Mesenchymal stem cell (in vitro differentiated cells and primary cell): ENCODE data around the gene MATK.

Experiments used
- DNase-seq: peaks from one replicate; pipeline ENCODE4 v3.0.0-alpha.2; 2013
- H2AFZ ChIP-seq: one replicate; pipeline ENCODE4 v1.6.1; 2013; ENCODE audit warnings: low read depth, mild to moderate bottlenecking, control low read depth, inconsistent platforms, low read length, moderate library complexity
- H2AK5ac ChIP-seq: 2 replicates; pipeline ENCODE4 v1.6.1; 2013; ENCODE audit warnings: low read length, moderate library complexity, mild to moderate bottlenecking, inconsistent platforms; ENCODE audit not compliant: severe bottlenecking
- H2BK120ac ChIP-seq: one replicate; pipeline ENCODE4 v1.6.1; 2013; ENCODE audit warnings: low read depth, mild to moderate bottlenecking, inconsistent platforms, low read length, moderate library complexity
- H2BK12ac ChIP-seq, 2 experiments: one replicate each; pipeline ENCODE4 v1.6.1; 2013; ENCODE audit warnings: inconsistent platforms in 2 of 2, low read length in 2 of 2, mild to moderate bottlenecking in 2 of 2, moderate library complexity in 2 of 2, control low read depth in 1 of 2
- H2BK15ac ChIP-seq: one replicate; pipeline ENCODE4 v1.6.1; 2013; ENCODE audit warnings: mild to moderate bottlenecking, low read depth, inconsistent platforms; ENCODE audit not compliant: poor library complexity, severe bottlenecking
- H2BK5ac ChIP-seq: 2 replicates; pipeline ENCODE4 v1.6.1; 2013; ENCODE audit warnings: low read depth, mild to moderate bottlenecking, low read length, control low read depth, inconsistent platforms; ENCODE audit not compliant: poor library complexity, severe bottlenecking
- H3K14ac ChIP-seq, 2 experiments: one replicate each; pipeline ENCODE4 v1.6.1; 2013; ENCODE audit warnings: inconsistent platforms in 2 of 2, low read length in 2 of 2, control low read depth in 1 of 2, mild to moderate bottlenecking in 1 of 2, moderate library complexity in 1 of 2
- H3K18ac ChIP-seq, 2 experiments: one replicate each; pipeline ENCODE4 v1.6.1; 2013; ENCODE audit warnings: inconsistent platforms in 2 of 2, low read length in 2 of 2, control low read depth in 1 of 2, low read depth in 1 of 2, mild to moderate bottlenecking in 1 of 2
- H3K23ac ChIP-seq, 2 experiments: one replicate each; pipeline ENCODE4 v1.6.1; 2013; ENCODE audit warnings: inconsistent platforms in 2 of 2, low read length in 2 of 2, mild to moderate bottlenecking in 2 of 2, moderate library complexity in 2 of 2, control low read depth in 1 of 2
- H3K27ac ChIP-seq: 2 replicates; pipeline ENCODE4 v1.5.1; 2013; ENCODE audit warnings: mild to moderate bottlenecking, moderate library complexity, low read length, control low read depth, inconsistent platforms; ENCODE audit not compliant: poor library complexity, severe bottlenecking
- H3K27me3 ChIP-seq, 2 experiments: 2 replicates each; pipeline versions ENCODE4 v1.6.1 to v1.7.0; 2013; ENCODE audit warnings: low read length in 2 of 2, mild to moderate bottlenecking in 2 of 2, moderate library complexity in 2 of 2, control low read depth in 1 of 2, inconsistent platforms in 1 of 2; ENCODE audit not compliant: control insufficient read depth in 1 of 2, insufficient read depth in 1 of 2
- H3K36me3 ChIP-seq, 2 experiments: 2 replicates each; pipeline versions ENCODE4 v1.6.1 to v1.7.0; 2013; ENCODE audit warnings: low read length in 2 of 2, control low read depth in 1 of 2, inconsistent platforms in 1 of 2, low read depth in 1 of 2, mild to moderate bottlenecking in 1 of 2; ENCODE audit not compliant: insufficient read depth in 2 of 2, control insufficient read depth in 1 of 2
- H3K4ac ChIP-seq, 2 experiments: one replicate each; pipeline ENCODE4 v1.6.1; 2013; ENCODE audit warnings: inconsistent platforms in 2 of 2, low read length in 2 of 2, mild to moderate bottlenecking in 2 of 2, moderate library complexity in 2 of 2, control low read depth in 1 of 2, low read depth in 1 of 2
- H3K4me1 ChIP-seq: 2 replicates; pipeline ENCODE4 v1.6.1; 2013; ENCODE audit warnings: low read depth, low read length, control low read depth; ENCODE audit not compliant: control insufficient read depth, insufficient read depth
- H3K4me2 ChIP-seq: 2 replicates; pipeline ENCODE4 v1.6.1; 2013; ENCODE audit warnings: low read length, mild to moderate bottlenecking, inconsistent platforms; ENCODE audit not compliant: poor library complexity, severe bottlenecking
- H3K4me3 ChIP-seq, 2 experiments: 2 replicates each; pipeline versions ENCODE4 v1.5.1 to v1.7.0; 2013; ENCODE audit warnings: low read length in 2 of 2, mild to moderate bottlenecking in 2 of 2, control low read depth in 1 of 2, low read depth in 1 of 2; ENCODE audit not compliant: insufficient read depth in 1 of 2
- H3K79me1 ChIP-seq: replicated peaks from 2 replicates; pipeline ENCODE4 v1.6.1; 2013; ENCODE audit warnings: mild to moderate bottlenecking, control low read depth, low read length, inconsistent platforms; ENCODE audit not compliant: poor library complexity, severe bottlenecking
- H3K9ac ChIP-seq: 2 replicates; pipeline ENCODE4 v1.7.0; 2013; ENCODE audit warnings: mild to moderate bottlenecking, low read length, moderate library complexity
- H3K9me3 ChIP-seq: 2 replicates; pipeline ENCODE4 v1.7.0; 2013; ENCODE audit warnings: mild to moderate bottlenecking, low read length; ENCODE audit not compliant: control insufficient read depth
- H4K8ac ChIP-seq: one replicate; pipeline ENCODE4 v1.6.1; 2013; ENCODE audit warnings: inconsistent platforms, mild to moderate bottlenecking, low read length, moderate library complexity
- H4K91ac ChIP-seq: one replicate; pipeline ENCODE4 v1.6.1; 2013; ENCODE audit warnings: mild to moderate bottlenecking, low read length, inconsistent platforms
- WGBS: methylation state at CpG from one replicate; pipeline ENCODE4 v1.1.7; 2013; ENCODE audit warnings: mixed read lengths; 5-methylcytosine and 5-hydroxymethylcytosine counted together

MATK gene

DNA sequence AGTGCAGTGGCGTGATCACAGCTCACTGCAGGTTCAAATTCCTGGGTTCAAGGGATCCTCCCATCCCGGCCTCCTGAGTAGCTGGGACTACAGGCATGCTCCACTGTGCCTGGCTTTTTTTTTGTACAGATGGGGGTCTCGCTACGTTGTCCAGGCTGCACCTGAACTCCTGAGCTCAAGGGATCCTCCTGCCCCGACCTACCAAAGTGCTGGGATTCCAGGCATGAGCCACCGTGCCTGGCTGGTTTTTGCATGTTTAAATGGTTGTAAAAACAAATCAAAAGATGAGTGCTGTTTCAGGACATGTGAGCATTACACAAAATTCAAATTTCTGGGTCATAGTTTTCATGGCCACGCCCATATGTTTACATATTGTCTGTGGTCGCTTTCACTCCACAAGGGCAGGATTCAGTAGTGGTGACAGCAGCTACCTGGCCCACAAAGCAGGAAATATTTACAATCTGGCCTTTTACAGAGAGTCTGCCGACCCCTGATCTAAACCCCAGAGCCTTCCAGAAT lies 5.3 kb downstream of the MATK start:
- H2BK5ac ChIP-seq, result no peak overlapping the region
- H3K4ac ChIP-seq, result no peak overlapping the region
- no peaks in the 10 kb centered on the region for H3K79me1 ChIP-seq
- peaks cover 7% of the 10 kb centered on the region for H3K4me1 ChIP-seq
- H3K36me3 ChIP-seq, result no peaks in the 10 kb centered on the region
- no peak overlapping the region for H2AFZ ChIP-seq
- H3K18ac ChIP-seq, result no peak overlapping the region
- no peak overlapping the region for H4K91ac ChIP-seq
- H3K4me2 ChIP-seq, result no peak overlapping the region
- H3K14ac ChIP-seq, result no peak overlapping the region
- H4K8ac ChIP-seq, result no peak overlapping the region
- H2BK12ac ChIP-seq, result no peak overlapping the region
- no peak overlapping the region for H2BK15ac ChIP-seq
- H2AK5ac ChIP-seq, result no peak overlapping the region
- DNase-seq, result no peak
- WGBS, result 93% methylated on average over 9 of the region's 9 CpGs
- H3K27me3 ChIP-seq, result peaks cover 16 to 22% of the 10 kb centered on the region in 2 experiments
- no peak overlapping the region for H3K4me3 ChIP-seq
- no peak overlapping the region for H3K23ac ChIP-seq
- no peak overlapping the region for H3K9ac ChIP-seq
- no peak overlapping the region for H3K27ac ChIP-seq
- H3K9me3 ChIP-seq, result peaks cover 20% of the 10 kb centered on the region
- H2BK120ac ChIP-seq, result no peak overlapping the region

DNA sequence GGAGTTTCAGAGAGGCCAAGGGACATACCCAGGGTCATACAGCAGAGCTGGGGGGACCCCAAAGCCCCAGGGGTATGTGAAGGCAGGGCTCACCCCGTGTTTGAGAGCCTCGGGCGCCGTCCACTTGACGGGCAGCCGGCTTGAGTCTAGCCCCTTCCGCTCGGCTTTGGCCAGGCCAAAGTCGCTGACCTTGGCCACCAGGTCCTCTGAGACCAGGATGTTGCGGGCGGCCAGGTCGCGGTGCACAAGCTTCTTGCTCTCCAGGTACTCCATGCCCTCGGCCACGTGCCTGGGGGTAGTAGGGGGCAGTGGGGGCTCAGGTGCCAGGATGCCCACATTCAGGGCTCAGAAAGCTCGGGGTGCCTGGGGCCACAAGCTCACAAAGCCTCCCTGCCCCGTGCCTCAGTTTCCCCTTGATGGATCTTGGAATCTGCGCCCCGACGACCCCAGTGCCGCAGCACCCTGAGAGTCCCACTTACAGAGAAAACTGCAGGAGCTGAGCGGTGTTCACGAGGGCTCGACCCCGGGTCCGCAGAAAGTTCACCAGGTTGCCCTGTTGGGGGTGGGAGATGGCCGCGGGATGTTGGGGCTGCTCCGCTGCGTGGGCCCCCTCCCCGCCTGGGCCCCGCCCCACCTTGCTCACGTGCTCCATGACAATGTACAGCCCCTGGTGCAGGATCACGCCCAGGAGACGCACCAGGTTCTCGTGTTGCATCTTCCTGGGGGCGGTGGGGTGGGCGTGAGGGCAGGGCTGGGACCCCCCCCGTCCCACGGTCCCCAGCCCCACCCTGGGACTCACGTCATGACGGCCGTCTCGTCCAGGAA lies 7.1 kb downstream of the MATK start:
- H3K9ac ChIP-seq, result no peak overlapping the region
- H3K14ac ChIP-seq, result no peak overlapping the region
- no peak overlapping the region for H2AK5ac ChIP-seq
- no peak overlapping the region for H2BK12ac ChIP-seq
- no peak overlapping the region for H3K4me2 ChIP-seq
- no peak overlapping the region for H2AFZ ChIP-seq
- no peak overlapping the region for H4K8ac ChIP-seq
- H3K27ac ChIP-seq, result no peak overlapping the region
- no peak overlapping the region for H2BK15ac ChIP-seq
- H3K79me1 ChIP-seq, result no peaks in the 10 kb centered on the region
- no peaks in the 10 kb centered on the region for H3K4me1 ChIP-seq
- H3K27me3 ChIP-seq, result peaks cover 3 to 13% of the 10 kb centered on the region in 2 experiments
- WGBS, result 81% methylated on average over 38 of the region's 44 CpGs
- no peak overlapping the region for H2BK5ac ChIP-seq
- H3K4ac ChIP-seq, result no peak overlapping the region
- no peaks in the 10 kb centered on the region for H3K36me3 ChIP-seq
- no peak overlapping the region for H4K91ac ChIP-seq
- no peak overlapping the region for H3K23ac ChIP-seq
- H3K4me3 ChIP-seq, result no peak overlapping the region
- DNase-seq, result no peak
- H2BK120ac ChIP-seq, result no peak overlapping the region
- H3K18ac ChIP-seq, result no peak overlapping the region
- peaks cover 20% of the 10 kb centered on the region for H3K9me3 ChIP-seq

- no peak overlapping the region for H3K9ac ChIP-seq
Measured at GRCh38 chr19:3778104-3778867, 7.9 kb downstream of the MATK start.

GRCh38 chr19:3776479-3777040 lies 9.6 kb downstream of the MATK start:
- peaks cover 7% of the 10 kb centered on the region for H3K9me3 ChIP-seq
- no peak overlapping the region for H3K4ac ChIP-seq
- WGBS, result 81% methylated on average over 1 of the region's 1 CpG
- H3K14ac ChIP-seq, result no peak overlapping the region
- H3K4me3 ChIP-seq, result no peak overlapping the region
- H3K23ac ChIP-seq, result no peak overlapping the region
- H3K18ac ChIP-seq, result no peak overlapping the region
- H2BK12ac ChIP-seq, result no peak overlapping the region
- no peak overlapping the region for H2AFZ ChIP-seq
- H4K91ac ChIP-seq, result no peak overlapping the region
- no peak overlapping the region for H3K4me2 ChIP-seq
- H2BK5ac ChIP-seq, result no peak overlapping the region
- H3K27me3 ChIP-seq, result peaks cover 0 to 22% of the 10 kb centered on the region in 2 experiments
- no peaks in the 10 kb centered on the region for H3K79me1 ChIP-seq
- no peak overlapping the region for H3K9ac ChIP-seq
- H2BK15ac ChIP-seq, result no peak overlapping the region
- no peak overlapping the region for H4K8ac ChIP-seq
- H3K27ac ChIP-seq, result no peak overlapping the region
- no peaks in the 10 kb centered on the region for H3K36me3 ChIP-seq
- no peak for DNase-seq
- H3K4me1 ChIP-seq, result no peaks in the 10 kb centered on the region
- H2AK5ac ChIP-seq, result no peak overlapping the region
- no peak overlapping the region for H2BK120ac ChIP-seq

More at GRCh38 chr19:3778104-3778867, 7.9 kb downstream of the MATK start:
- Histone ChIP-seq H3K9me3 (peaks cover 20% of the 10 kb centered on the region), H2BK12ac (no peak overlapping the region), H3K18ac (no peak overlapping the region), H2BK15ac (no peak overlapping the region), H3K23ac (no peak overlapping the region), H3K4me1 (no peaks in the 10 kb centered on the region), H2AK5ac (no peak overlapping the region), H2BK120ac (no peak overlapping the region), H3K14ac (no peak overlapping the region), H4K8ac (no peak overlapping the region), H4K91ac (no peak overlapping the region), H3K4me2 (no peak overlapping the region), H3K36me3 (no peaks in the 10 kb centered on the region), H3K4ac (no peak overlapping the region), H3K27me3 (peaks cover 0 to 9% of the 10 kb centered on the region in 2 experiments), H2BK5ac (no peak overlapping the region), H3K79me1 (no peaks in the 10 kb centered on the region), H2AFZ (no peak overlapping the region), H3K27ac (no peak overlapping the region), H3K4me3 (no peak overlapping the region)
- 92% methylated on average over 37 of the region's 37 CpGs for WGBS
- DNase-seq, result no peak
